GM19099 (cell line): ENCODE data around the gene RTP4.

Experiments used
- POLR2A ChIP-seq: IDR thresholded peaks from 3 replicates; pipeline ENCODE4 v1.6.1; 2011; ENCODE audit warnings: low read depth; ENCODE audit not compliant: insufficient read length; ENCODE audit errors: extremely low read depth

Gene RTP4, protein sequence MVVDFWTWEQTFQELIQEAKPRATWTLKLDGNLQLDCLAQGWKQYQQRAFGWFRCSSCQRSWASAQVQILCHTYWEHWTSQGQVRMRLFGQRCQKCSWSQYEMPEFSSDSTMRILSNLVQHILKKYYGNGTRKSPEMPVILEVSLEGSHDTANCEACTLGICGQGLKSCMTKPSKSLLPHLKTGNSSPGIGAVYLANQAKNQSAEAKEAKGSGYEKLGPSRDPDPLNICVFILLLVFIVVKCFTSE

DNA sequence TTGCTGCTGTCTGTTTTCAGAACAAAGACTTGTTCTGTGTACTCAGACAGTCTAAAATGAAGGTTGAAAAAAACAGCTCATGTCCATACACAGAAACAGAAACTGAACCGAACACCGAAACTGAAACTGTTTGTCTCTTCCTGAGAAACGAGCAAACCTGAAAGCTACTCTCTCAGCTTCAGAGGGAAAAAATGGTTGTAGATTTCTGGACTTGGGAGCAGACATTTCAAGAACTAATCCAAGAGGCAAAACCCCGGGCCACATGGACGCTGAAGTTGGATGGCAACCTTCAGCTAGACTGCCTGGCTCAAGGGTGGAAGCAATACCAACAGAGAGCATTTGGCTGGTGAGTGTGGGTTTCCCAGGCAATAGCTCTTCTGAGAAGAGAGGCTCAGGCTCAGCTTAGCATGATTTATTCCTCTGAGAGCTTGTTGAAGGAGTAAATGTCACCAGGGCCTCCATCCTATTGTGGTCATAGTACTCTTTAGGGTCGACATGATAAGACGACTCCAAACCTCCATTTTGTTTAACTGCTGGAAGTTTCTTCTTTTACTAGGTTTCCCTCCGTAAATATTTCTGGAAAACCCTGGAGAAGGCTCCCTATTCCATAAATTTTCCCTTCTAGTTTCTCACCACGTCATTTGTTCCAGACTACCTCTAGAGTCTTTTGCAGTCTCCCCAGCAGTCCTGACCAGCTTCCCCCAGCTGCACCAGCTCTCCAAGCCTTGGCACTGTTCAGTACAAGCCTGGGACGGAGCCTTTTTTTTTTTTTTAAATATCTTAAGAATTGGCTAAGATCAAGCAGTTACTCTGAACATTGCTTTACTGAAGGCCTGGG is at the start of gene RTP4:
RTP4 (plus strand) TSS at position 135 of the 838 bp plus-strand sequence; CDS start at position 192, 57 bp downstream.
- TF ChIP-seq POLR2A, result peak; percentile 54

DNA sequence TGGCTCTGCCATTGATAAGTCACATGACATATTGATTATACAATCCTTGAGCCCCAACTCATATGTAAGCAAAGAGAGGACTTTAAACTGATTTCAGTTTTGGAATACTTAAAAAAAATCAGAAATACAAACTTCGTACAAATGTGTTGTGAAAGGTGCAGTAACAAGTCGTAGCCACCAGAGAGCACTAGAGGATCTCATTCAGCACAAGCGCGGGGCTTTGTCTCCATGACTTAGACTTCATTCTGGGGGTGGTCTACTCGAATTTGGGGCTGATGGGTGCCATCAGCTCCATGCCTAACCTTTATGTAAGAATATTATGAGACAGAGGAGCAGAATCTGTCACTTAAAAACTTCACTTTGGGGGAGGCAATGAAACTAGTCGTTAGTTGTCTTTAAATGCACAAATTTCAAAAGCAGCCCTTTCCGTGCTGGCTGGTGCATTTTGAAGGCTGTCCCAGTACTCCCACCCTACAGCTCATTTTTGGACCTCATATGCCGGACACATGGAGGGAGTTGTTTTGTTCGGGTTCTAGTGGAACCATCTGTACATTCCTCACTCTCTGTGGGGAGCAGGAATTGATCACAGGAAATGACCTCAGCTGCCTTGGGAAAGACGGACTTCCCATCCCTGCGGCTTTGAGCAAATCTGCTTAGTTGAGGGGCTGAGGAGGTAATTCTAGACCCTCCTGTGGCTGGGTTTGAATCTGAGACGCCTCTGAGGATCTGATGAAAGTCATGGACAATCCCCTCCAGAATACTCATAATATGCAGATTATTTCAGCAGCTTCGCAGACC is 49.2 kb upstream of the RTP4 start:
- TF ChIP-seq POLR2A, result no peak

DNA sequence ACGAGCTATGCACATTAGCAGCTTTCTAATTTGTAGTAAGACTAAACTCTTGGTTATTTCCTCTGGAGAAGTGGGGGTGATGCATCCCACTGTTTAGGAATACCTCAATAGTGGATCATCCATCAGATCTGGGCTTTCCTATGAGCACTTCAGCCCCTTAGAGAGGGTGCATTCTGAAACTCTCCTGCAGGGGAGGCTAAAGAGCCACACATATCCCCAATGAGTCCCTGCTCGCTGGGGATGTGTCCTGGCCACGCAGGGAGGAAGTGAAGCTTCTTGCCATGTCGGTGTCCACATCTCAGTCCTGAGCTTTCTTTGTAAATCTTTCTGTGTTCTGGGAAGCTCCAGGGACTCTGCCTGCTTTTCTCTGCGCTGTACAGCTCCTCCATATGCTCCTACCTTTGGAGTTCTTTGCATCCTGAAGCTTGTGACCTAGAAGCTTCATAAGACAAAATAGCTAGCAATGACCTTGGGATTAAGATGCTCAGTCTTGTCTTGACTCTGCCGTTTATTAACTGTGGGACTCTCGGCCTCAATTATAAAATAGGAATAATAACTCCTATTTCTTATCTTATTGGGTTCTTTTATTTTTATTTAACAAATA is 48.4 kb upstream of the RTP4 start:
- no peak for TF ChIP-seq POLR2A

DNA sequence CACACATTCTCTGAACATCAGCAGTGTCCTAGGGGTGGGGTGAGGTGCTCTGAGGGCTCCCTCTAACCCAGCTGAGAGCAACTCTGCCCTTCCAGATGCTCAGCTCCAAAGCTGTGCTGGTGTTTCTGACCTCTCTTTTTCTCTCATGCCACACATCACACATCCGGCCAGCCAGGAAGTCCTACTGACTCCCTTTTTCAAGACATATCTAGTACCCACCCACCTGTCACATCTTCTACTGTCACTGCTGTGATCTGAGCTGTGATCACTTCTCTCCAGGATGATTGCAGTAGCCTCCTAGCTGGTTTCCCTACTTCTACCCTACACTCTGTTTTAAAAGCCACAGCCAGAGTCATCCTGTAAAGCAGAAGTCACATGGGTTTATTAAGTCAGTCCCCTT is 46.4 kb upstream of the RTP4 start:
- no peak for TF ChIP-seq POLR2A

DNA sequence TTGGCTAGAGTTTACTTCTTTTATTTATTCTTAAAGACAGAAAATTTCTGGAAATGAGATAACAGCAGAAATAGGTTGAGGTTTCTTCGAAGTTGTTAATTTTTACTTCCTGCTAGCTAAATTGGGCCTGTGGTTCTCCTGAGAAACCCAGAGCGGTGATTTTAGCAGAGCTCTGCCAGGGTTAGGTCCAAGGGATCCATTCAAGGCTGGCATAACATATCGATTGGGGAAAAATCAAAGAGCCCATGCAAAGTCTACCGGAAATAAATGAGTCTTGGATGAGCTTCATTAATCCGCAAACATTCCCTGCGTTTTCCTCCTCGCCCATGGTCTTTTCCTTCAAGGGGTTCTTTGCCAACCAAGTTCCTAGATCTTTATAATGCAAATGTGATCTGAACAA is 45.9 kb upstream of the RTP4 start:
- no peak for TF ChIP-seq POLR2A

DNA sequence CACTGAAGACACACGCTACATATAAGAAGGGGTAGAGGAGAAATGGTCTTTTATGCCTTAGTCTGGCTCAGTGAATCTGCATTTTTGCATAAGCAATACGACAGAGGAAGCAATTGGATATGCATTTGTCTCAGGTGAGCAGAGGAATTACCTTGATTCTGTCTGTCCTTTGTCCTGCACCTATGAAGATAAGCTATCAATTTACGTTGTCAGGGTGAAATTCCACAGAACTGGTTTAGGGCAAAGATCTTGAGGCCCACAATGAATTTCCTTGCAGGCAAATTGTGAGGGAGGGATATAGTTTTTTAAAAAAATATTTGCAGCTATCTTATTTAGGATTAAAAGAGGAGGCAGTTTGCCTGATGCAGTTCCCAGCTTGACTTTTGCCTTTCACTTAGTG is 45.1 kb upstream of the RTP4 start:
- TF ChIP-seq POLR2A, result no peak

DNA sequence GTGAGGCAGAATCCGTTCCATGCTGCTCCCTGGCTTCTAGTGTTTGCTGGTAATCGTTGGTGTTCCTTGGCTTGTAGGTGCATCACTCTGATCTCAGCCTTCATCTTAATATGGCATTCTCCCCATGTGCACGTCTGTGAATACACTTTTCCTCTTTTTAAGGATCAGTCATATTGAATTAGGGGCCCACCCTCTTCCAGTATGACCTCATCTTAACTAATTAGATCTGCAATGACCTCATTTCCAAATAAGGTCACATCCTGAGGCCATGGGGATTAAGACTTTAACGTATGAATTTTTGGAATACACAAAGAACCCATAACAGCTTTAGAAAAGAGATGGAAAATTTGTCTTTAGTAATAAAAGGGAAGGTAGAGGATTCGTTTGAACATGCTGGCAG is 42.6 kb upstream of the RTP4 start:
- TF ChIP-seq POLR2A, result no peak

DNA sequence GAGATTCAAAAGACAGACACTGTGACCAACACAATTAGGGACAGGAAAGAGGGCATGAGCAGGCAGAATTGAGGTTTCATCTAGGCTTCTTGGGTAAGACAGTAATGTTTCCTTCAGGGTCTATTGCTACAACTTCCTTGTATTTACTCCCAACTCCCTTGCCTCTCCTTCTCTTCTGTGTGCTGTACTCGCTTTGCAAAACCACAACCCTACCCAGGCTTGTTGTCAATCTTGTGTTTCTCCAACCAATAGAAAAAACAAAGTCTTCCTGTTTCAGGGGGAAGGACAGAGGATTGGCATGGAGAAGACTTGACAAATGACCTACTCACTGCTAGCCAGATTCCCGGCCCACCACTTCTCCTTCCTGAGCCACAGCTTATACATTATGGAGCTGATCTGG is 40.3 kb upstream of the RTP4 start:
- TF ChIP-seq POLR2A, result no peak

DNA sequence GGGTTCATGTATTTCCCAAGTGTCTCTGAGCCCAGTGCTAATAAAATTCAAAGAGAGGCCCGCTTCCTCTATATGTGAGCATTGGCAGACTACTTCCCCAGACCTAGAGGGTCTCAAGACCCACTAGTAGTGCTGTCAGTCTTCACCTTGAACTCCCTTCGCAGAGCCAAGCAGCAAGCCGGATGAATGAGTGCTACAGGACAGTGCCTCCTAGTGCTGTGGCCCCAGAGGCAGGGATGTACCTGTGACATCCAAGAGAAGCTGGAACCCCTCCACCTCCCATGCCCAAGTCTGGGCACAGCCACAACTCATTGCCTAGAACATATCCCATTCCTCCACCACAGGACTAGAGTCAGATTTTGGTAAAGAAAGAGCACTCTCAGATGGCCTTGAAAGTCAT is 39.5 kb upstream of the RTP4 start:
- no peak for TF ChIP-seq POLR2A

DNA sequence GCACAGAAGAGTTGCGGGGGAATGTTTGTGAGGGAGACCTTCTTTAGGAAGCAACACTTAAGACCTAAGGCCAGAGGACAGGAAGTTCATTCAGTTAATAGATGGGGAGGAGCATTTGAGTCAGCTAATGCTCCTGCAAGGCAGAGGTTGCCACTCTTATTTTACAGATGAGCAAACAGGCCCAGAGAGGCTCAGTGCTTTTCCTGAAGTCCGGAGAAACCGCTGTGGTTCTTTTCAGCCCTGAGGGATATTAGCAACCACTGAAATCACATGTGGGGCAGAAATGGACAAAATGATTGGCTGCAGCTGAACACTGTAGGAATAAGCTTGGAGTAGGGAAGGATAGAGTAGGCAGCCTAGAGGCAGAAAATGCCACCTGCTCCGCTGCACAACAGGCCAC is 33.3 kb upstream of the RTP4 start:
- no peak for TF ChIP-seq POLR2A

DNA sequence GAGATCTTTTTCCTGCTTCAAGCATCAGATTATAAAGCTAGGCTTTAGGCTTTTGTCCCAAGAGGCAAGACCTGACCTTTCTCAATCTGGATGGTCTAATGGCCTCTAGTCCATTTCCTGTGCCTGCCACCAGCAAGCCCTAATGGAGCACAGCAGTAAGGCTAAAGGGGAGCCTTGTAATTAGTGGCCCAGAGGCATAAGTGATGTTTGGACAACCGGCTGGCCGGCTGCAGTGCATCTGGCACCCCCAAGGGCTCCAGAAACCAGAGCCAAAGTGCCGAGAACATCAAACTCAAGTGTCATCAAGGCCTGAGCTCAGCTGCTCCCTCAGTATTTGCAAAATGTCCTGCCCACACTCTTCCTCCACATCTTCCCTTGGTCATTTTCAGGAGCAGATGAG is 31.9 kb upstream of the RTP4 start:
- no peak for TF ChIP-seq POLR2A

DNA sequence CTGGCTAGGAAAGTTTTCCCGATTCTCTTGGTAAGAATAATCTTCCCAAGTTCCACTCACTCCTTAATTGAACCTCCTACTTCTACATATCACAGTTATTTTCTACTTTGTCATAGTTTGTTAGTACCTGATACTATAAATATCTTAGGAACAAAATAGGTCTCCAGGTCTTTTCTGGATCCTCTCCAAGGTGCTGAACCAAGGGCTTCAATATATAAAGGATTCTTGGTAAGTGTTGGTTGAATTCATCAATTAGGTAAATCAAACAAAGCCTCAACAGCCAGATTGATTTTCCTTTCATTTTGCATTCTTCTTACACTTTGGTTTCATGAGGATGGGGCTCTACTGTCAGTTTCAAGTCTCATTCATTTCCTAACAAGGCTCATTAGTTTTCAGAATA is 27.6 kb upstream of the RTP4 start:
- TF ChIP-seq POLR2A, result no peak

DNA sequence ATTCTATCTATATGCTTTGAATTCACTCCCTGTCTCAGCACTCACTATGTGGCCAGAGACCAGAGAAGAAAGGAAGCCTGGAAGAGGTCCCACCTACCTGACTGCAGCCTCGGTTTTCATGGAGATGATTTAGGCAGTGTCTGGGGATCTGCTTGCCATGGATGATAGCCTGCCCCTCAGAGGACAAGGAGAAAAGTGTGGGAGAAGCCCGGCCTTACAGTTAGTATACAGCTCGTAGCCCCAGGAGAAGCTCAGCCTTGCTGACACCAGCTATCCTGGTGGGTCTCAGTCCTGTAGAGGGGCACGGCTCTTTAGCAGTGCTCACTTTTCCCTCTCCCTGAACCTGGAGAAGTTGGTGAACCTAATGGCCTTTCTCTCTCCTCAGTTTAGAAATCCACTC is 25.9 kb upstream of the RTP4 start:
- no peak for TF ChIP-seq POLR2A

DNA sequence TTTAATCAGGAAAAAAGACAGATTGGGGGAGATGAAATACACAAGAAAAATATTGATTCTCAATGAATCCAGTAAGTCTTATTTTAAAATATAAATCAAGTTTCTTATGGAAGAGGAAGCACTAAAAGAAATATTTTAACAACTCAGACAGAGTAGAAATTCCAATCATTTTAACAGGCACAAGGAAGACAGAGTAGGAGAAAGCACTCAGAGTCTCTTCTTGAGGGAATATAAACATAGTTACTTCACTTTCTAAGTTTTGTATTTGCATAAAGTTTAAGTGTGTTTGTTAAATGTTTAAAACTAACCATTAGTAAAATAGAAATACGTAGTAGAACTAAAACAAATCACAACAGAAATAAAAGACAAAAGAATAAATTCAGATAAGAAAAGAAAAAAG is 24.5 kb upstream of the RTP4 start:
- TF ChIP-seq POLR2A, result no peak
